CD4-positive, alpha-beta T cell treated with Interleukin-1 beta for 1 hour (primary cell): ENCODE results near the gene LARGE1.

Experiments used
- DNase-seq, 2 donors: peaks; one replicate each; pipeline ENCODE4 v3.0.0-alpha.2; 2020 to 2022

The LARGE1 gene

DNA sequence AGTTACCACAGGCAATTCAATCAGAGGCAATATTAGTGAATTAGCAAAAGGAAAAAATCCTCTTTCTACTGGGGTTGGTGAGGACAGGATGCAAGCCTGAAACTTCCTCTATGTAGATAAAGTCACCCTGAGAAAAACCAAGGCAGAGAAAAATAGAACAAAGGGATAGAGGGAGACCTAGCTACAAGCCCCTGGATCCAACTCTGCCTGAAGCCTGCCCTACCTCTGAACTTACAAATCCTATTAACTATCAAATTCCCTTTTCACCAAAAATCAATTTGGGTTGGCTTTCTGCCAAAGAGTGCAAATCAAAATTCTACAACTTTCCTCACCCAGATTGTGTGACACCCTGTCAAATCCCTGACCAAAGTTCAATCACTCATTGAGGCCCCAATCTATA lies 161.3 kb downstream of the LARGE1 start:
- DNase-seq = no peak

DNA sequence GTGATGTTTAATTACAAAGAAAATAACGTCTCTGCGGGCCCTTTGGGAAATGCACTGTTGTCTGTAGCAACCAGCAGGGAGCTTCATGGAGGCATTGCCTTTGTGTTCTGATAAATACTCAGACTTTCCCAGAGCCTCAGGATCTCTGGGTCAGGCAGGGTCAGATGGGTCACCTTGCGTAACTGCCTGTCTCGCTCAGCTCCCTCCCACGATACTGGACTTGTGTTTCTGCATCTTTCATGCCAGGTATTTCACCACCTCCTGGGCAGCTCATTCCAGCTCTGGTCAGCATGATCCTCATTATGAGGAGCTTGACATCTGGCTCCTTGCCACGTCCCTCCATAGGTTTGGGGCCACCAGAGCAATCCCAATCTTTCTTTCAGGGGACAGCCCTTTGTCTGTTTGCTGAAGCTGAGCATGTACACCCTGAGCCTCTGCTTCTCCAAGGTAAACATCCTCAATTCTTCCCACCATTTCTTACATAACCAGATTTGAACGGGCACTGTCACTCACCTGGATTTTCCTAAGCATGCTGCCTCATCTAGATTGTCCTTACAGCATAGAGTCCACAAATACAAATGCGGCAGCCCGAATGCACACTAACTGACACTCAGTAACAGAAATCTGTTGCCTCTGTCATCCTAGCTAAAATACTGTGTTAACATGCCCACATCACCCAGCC lies 162.3 kb downstream of the LARGE1 start:
- no peak for DNase-seq

DNA sequence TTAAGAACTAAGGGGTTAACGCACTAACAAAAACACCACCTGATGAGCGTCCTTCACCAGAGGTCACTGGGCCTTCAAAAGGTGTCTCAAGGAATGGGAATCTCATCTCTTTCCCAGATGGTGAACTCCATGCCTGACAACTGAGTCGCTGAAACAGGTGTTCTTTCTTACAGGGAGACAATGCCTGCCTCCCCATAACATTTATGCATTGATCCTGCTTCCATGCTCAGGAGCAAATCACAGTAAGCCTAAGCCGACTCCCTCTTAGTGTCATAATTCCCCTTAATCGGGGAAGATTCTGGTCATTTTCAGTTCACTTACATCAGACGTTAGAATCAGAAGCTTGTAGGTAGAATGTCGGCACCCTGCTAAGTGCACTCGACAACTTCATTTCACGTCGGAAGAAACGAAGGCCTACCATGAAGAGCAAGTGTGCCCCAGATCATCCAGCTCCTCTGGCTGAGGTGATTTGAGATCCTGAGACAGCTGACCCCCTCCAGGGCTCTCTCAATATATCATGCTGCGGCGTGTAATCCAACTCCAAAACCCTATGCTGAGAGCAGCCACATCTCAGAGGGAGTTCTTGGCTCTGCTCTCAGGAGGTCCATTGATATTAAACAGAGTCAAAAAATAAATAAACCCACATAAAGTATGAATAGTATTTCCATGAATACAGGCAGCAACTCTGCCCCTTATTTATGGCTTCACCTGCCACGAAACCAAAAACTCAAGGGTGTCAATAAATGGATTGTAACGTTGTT lies 163.1 kb downstream of the LARGE1 start:
- DNase-seq = no peak

GRCh38 chr22:33756508-33756949 lies 163.7 kb downstream of the LARGE1 start:
- DNase-seq = no peak

- DNase-seq = no peak
These were observed 171.6 kb downstream of the LARGE1 start for GRCh38 chr22:33748714-33749113.

- DNase-seq = no peak
These were observed 172.6 kb downstream of the LARGE1 start for GRCh38 chr22:33747576-33748180.

DNA sequence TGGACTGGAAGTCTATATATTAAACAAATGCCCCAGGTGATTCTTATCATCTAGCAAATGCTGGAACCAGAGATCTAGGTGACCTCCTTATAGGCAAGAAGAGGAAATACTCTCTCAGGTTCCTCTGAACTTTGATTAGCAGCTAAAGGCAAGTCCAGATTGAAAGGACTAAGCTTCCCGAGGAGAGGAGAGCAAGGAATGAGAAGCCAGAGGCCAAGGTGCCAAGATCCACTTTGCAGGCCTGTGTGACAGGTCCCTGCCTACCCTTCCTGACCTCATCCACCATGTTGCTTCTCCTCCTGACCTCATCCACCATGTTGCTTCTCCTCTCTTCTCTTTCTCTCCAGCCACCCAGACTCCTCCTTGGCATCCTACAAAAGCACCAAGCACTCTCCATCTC lies 173.2 kb downstream of the LARGE1 start:
- DNase-seq = no peak

DNA sequence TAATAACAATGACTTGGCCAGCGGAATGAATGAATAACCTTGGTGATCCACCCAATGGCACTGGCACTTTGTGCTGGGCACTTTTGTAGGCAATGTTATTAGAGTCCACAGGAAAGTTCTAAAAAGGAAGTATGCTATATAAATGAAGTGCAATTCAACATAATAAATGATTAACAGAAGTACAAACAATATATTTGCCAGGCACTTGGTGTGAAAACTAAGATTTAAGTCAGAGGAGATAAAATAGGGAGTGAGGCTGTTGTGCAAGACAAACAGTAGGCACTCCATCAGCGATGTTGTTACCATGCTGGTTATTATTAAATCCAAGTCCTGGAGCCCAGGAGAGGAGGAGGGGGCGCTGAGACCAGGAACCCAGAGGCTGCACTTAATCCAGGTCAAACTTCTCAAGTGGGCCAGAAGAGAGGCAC lies 173.8 kb downstream of the LARGE1 start:
- DNase-seq = no peak

DNA sequence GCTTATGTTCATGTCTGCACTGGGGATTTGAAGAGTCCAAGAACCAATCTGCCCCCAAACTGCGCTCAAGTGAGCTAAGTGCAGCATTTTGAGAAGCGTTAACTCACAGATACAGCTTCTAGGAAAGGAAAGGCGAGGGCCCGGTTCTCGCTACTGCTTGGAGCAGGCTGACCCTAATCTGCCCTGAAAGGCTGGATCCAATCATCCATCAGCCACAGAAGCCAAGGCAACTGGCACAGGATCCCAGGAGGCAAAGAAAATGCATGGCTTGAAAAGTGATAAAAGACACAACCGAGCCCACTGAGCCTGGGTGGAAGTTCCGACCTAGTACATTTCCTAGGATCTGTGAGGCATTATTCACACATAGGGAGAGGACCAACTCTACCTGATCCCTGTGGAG lies 174.8 kb downstream of the LARGE1 start:
- DNase-seq = no peak

DNA sequence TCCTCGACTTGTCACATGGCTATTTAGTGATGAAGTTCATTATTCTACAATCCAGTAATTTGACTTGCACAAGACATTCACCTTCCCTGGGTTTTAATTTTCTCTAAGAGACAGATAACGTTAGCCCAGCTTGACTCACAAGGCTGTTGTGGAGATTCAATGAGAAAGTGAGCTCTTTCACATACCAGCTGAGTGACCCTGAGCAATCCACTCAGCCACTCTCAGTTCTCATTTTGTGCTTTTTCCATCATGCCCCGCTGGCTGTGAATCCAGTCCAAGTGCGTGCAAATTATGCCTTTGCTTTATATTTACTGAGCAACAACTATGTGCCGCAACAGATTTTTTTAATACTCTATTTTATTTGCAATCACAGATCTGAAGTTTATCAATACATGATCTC lies 176.5 kb downstream of the LARGE1 start:
- no peak for DNase-seq

GRCh38 chr22:33741025-33741424 lies 179.3 kb downstream of the LARGE1 start:
- DNase-seq = no peak

DNA sequence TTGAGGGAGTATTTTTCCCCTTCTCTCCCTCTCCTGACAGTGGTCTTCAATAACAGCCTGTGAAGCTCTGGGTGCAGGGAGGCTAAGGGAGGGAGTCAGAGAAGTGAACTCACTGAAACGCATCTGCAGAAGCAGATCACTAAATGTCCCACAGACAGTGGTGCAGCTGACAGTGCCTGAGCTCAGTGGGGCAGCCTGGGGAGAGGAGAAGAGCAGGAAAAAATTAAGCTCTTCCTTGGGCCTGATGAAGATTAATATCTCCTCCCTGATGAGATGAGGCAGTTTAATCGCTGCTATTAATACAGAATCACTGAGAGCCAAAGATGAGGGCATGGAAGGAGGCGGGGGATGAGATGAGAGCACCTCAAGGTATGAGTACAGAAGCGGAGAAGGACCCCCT lies 180.8 kb downstream of the LARGE1 start:
- DNase-seq = no peak

DNA sequence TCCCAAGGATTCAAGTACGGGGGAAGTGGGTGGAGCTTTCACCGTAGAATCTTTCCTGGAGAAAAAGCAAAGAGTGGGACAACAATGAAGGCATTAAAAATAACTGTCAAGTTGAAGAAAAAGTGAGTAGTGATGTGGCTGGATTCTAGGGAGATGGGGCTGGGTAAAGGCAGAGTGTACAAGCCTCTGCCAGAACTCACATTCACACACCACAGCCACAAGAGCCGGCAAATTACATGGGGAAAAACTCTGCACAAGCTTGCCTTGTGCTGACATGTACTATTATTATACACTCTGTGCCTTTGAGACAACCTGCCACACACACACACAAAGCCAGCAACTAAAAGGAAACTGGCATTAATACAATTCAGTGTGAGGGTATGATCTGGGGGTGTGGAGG lies 182.6 kb downstream of the LARGE1 start:
- no peak for DNase-seq

DNA sequence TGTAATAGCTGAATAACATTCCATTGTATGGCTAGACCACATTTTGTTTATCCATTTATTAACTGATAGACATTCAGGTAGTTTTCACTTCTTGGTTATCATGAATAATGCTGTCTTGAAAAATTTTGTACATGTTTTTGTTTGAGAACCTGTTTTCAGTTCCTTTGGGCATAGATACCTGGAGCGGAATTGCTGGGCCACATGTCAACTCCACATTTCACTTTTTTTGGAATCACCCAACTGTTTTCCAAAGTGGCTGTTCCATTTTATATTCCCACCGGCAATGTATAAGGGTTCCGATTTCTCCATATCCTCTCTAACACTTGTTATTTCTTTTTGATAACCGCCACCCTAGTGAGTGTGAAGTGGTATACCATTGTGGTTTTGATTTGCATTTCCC lies 184.3 kb downstream of the LARGE1 start:
- DNase-seq = no peak

- DNase-seq = no peak
These were observed 191.4 kb downstream of the LARGE1 start for GRCh38 chr22:33728847-33729246.

GRCh38 chr22:33726294-33726734 lies 194.0 kb downstream of the LARGE1 start:
- no peak for DNase-seq

- DNase-seq = no peak
These were observed 196.4 kb downstream of the LARGE1 start for GRCh38 chr22:33723915-33724314.

DNA sequence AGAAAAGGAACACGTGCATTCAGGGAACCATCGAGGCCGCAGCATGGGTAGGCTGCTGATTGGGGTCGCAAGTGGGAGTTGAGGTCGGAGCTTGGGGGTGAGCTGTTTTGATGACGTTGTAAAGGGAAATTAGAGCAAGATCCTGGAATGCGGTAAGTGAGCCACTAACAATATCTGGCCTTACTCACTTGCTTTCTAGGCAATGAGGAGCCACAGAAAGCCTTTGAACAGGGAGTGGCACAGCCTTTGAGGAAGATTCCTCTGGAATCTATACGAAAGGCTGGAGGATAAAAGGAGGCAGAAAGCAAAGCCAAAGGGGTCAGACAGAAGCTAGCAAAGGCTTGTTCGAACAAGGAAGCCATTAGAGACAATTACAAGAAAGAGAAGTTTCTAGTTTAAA lies 197.5 kb downstream of the LARGE1 start:
- no peak for DNase-seq

- no peak for DNase-seq
These were observed 200.0 kb downstream of the LARGE1 start for GRCh38 chr22:33720166-33720878.

DNA sequence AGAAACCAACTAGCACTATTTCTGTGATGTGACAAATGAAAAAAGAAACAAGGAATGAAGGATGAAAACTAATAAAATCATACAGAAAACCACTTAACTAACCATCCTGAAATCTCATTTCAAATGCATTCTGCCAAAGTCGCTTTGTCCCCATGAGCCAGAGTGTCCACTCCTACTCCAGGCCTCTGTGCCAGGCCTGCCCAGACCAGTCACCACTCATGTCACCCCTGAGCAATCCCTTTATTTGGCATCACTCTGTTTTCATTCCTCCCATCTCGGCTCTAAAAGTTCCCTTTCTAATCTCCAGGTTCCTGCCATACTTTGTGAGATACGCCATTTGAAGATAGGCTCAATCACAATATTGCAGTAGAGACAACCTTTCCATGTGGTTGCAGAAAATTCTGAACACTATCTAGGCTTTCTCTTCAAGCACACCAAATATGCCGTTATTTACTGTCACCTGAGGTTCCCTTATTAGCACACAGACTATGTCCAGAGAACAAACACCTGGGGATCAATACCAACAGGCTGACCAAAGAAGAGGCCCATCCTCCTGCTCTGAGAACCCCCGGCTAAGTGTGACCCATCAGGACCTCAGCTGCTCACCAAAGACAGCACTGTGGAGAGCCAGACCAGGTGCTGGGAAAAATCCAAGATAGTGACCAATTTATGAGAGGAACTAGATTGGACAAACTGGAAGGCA lies 202.4 kb downstream of the LARGE1 start:
- DNase-seq = no peak

GRCh38 chr22:33715237-33715985 lies 204.9 kb downstream of the LARGE1 start:
- no peak for DNase-seq

DNA sequence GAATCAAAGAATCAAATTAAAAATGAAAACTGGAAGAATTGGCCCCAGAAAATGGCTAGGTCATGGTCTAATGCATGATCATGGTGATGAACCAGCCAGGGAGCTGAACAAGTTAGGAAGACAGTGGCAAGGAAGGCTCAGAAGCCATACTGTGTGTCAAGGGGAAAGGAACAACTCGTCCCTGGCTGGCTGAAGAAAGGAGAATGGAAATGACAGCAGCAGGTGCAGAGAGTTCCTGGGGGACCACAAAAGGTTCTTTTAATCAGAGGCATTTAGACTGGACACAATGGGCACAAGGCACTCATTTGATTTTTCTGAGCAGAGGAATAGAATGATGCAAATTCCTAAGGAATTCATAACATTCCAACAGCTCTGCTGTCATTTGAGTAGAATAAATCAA lies 209.9 kb downstream of the LARGE1 start:
- DNase-seq = no peak
